HG03039 (cell line): ENCODE results near the gene OS9.
"Not testable (repeated sequence)": the region's sequence is repeated elsewhere in the genome, so short reads cannot be mapped to it uniquely, and the experiment has no call there.

ENCODE experiments used
- ATAC-seq: cut with Tn5 transposase; IDR thresholded peaks from one replicate; pipeline ENCODE4 v1.9.1; 2021; ENCODE audit warnings: mild to moderate bottlenecking, moderate library complexity; ENCODE audit not compliant: unreplicated experiment

The OS9 gene, protein sequence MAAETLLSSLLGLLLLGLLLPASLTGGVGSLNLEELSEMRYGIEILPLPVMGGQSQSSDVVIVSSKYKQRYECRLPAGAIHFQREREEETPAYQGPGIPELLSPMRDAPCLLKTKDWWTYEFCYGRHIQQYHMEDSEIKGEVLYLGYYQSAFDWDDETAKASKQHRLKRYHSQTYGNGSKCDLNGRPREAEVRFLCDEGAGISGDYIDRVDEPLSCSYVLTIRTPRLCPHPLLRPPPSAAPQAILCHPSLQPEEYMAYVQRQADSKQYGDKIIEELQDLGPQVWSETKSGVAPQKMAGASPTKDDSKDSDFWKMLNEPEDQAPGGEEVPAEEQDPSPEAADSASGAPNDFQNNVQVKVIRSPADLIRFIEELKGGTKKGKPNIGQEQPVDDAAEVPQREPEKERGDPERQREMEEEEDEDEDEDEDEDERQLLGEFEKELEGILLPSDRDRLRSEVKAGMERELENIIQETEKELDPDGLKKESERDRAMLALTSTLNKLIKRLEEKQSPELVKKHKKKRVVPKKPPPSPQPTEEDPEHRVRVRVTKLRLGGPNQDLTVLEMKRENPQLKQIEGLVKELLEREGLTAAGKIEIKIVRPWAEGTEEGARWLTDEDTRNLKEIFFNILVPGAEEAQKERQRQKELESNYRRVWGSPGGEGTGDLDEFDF

DNA sequence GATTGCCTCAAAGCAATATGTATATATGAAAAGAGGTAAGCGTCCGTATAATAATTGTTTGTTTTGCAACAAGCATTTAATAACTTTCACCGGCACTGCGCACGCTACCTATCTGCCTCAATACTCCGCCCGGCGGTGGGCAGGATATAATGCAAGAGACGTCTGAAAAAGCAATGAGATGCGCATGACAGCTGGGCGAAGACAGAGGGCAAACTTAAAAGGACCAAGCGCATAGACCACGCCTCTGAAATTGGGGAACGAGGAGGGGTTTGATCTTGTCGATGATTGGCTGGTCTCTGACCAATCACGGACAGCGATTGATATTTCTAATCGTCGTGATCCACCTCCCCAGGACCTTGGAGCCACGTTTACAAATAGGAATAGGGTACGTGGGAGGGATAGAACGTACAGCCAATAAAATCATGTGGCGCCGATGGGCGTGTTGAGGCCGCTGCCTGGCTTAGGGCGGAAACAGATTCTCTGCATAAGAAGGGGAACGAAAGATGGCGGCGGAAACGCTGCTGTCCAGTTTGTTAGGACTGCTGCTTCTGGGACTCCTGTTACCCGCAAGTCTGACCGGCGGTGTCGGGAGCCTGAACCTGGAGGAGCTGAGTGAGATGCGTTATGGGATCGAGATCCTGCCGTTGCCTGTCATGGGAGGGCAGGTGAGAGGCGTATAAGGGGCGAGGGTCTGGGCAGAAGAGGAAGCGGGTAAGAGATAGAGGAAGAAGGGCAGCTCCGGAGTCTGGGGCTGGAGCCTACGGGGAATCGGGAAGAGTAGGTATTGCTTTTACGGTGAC lies at the start of gene OS9:
TSS of gene OS9 (plus strand) at position 474 of the 800 bp plus-strand sequence. CDS start at position 504, 30 bp downstream.
- peak; percentile 97 for ATAC-seq

DNA sequence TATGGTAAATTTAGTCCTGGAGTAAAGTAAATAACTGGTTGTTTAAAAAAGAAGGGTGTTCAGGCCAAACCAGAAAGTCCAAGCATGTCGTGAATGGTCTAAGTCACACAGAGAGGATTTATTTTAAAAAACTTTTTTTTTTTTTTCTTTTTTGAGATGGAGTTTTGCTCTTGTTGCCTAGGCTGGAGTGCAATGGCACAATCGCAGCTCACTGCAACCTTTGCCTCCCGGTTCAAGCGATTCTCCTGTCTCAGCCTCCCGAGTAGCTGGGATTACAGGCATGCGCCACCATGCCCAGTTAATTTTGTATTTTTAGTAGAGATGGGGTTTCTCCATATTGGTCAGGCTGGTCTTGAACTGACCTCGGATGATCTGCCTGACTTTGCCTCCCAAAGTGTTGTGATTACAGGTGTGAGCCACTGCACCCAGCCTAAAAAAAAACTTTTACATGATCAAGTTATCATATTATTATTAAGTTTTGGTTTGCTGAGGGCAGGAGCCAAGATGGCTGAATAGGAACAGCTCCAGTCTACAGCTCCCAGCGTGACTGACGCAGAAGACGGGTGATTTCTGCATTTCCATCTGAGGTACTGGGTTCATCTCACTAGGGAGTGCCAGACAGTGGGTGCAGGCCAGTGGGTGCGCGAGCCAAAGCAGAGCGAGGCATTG lies 47.8 kb upstream of the OS9 start:
- not testable (repeated sequence) for ATAC-seq

DNA sequence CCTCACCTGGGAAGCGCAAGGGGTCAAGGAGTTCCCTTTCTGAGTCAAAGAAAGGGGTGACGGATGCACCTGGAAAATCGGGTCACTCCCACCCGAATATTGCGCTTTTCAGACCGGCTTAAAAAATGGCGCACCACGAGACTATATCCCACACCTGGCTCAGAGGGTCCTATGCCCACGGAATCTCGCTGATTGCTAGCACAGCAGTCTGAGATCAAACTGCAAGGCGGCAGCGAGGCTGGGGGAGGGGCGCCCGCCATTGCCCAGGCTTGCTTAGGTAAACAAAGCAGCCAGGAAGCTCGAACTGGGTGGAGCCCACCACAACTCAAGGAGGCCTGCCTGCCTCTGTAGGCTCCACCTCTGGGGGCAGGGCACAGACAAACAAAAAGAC lies 47.3 kb upstream of the OS9 start:
- not testable (repeated sequence) for ATAC-seq

DNA sequence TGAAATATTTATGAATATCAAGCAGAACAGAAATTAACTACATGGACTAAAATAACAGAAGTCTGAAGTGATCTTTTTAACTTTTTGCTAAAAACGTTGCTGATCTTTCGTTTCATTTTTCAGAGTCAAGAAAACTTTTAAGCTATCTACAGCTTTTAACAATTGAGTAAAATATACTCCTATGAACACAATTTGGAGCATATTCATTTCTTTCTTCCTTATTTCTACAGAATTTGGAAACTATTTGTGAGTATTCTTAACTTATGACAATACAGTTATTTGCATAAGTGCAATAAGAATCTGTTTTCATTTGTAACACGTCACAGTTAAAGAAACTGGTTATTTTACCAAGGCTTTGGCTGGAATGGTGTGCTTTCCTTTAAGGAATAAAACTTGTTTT lies 39.9 kb upstream of the OS9 start:
- ATAC-seq: no peak

DNA sequence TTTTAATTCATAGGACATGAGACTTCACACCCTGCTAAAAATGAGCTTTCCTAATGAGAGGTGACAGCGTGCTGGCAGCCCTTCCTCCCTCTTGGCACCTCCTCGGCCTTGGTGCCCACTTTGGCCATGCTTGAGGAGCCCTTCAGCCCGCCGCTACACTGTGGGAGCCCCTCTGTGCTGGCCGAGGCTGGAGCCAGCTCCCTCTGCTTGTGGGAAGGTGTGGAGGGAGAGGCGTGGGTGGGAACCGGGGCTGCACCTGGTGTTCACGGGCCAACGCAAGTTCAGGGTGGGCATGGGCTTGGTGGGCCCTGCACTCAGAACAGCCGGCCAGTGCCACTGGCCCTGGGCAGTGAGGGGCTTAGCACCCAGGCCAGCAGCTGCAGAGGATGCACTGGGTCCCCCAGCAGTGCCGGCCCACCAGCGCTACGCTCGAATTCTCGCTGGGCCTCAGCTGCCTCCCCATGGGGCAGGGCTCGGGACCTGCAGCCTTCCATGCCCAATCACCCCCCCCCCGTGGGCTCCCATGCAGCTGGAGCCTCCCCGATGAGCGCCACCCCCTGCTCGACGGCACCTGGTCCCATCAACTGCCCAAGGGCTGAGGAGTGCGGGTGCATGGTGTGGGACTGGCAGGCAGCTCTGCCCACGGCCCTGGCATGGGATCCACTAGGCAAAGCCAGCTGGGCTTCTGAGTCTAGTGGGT lies 38.2 kb upstream of the OS9 start:
- no peak for ATAC-seq

DNA sequence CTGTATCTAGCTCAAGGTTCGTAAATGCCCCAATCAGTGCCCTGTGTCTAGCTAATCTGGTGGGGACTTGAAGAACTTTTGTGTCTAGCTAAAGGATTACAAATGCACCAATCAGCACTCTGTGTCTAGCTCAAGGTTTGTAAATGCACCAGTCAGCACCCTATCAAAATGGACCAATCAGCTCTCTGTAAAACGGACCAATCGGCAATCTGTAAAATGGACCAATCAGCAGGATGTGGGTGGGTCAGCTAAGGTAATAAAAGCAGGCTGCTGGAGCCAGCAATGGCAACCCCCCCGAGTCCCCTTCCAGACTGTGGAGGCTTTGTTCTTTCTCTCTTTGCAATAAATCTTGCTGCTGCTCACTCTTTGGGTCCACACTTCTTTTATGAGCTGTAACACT lies 37.5 kb upstream of the OS9 start:
- ATAC-seq: not testable (repeated sequence)

DNA sequence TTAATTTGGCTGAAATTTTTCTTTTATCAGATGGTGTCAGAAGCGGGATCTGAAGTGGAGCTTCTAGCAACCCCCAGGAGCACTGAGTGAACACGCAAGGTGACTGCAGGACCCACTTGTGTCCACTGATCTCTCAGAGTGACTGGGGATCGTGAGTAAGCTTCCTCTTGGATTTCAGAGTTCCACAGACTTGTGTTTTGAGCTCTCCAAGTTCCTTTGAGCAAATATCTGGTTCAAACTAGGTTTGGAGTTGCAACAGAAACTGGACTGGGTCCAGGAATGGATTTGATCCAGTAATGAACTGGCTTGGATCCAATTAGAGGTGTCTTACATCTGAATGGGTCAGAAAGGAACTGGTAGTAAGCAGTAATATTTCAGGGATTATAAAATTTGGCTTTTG lies 36.2 kb upstream of the OS9 start:
- ATAC-seq: no peak

DNA sequence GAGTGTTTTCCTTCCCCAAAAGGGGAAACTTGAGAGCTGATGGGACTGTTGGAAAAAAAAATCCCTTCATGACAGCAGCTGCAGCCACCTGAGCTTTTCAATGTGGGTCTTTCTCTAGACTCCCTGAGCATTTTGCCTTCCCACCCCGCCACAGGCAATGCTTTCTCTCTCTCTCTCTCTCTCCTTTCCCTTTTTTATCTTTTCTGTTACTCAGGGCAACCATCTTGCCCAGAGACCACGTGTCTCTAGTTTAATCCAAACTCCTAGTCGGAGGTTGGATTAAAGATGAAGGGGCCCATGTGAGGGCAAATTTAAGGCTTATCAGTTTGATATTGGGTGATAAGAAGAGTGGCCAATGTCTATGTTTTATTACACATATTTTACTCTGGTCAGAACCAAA lies 35.0 kb upstream of the OS9 start:
- no peak for ATAC-seq

DNA sequence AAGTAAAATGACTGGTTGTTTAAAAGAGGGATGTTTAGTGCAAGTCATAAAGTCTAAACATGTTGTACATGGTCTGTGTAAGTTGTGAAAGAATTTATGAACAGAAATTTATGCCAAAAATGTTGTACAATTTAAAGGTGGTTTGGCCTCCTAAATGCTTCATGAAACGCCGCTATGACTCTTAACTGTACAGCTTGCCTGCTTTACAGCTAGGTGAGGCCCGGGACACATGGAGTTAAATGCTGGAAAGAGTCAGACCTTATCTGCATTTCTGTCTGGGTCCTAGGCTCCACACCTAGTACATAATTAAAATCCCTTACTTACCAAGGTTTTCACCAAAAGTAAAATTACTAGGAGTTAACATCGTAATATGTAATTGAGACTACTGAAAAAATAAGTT lies 32.6 kb upstream of the OS9 start:
- no peak for ATAC-seq

DNA sequence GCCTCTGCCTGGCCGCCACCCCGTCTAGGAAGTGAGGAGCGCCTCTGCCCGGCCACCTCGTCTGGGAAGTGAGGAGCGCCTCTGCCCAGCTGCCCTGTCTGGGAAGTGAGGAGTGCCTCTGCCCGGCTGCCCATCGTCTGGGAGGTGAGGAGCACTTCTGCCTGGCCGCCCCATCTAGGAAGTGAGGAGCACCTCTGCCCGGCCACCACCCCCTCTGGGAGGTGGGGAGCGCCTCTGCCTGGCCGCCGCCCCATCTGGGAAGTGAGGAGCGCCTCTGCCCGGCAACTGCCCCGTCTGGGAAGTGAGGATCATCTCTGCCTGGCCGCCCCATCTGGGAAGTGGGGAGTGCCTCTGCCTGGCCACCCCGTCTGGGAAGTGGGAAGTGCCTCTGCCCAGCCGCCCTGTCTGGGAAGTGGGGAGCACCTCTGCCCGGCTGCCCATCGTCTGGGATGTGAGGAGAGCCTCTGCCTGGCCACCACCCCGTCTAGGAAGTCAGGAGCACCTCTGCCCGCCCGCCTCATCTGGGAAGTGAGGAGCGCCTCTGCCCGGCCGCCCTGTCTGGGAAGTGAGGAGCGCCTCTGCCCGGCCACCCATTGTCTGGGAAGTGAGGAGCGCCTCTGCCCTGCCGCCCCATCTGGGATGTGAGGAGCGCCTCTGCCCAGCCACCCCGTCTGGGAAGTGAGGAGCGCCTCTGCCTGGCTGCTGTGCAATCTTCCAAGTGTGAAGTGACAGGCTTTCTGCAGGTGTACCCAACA lies 28.7 kb upstream of the OS9 start:
- ATAC-seq: not testable (repeated sequence)

DNA sequence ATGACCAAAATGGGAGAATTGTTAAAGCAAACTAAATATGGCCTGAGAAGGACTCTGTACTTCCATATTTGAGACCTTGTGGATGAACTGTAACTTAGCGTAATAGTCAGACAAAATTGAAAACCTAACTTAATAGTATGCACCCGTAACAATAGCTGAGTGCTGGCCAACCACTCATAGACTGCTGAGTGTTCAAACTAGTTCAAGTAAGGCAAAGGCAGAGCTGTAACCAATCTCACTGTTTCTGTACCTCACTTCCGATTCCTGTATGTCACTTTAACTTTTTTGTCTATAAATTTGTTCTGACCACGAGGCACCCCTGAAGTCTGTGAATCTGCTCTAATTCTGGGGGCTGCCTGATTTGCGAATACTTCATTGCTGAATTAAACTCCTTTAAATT lies 27.0 kb upstream of the OS9 start:
- no peak for ATAC-seq

DNA sequence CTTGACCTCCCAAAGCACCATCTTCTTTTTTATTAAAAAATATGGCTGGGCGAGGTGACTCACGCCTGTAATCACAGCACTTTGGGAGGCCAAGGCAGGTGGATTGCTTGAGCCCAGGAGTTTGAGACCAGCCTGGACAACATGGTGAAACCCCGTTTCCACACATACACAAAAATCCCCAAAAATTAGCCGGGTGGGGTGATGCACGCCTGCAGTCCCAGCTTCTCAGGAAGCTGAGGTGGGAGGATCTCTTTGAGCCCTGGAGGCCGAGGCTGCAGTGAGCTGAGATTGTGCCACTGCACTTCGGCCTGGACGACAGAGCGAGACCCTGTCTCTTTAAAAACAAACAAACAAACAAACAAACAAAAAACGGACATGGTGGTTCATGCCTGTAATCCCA lies 24.2 kb upstream of the OS9 start:
- ATAC-seq: not testable (repeated sequence)

DNA sequence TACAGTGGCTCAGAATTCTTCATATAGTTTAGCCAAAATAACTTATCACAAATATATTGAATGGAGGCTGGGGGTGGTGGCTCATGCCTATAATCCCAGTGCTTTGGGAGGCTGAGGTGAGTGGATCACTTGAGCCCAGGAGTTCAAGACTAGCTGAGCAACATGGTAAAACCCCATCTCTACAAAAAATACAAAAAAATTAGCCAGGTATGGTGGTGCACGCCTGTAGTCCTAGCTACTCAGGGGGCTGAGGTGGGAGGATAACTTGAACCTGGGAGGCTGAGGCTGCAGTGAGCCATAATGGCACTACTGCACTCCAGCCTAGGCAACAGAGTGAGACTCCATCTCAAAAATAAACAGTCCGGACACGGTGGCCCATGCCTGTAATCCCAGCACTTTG lies 22.1 kb upstream of the OS9 start:
- ATAC-seq: not testable (repeated sequence)

DNA sequence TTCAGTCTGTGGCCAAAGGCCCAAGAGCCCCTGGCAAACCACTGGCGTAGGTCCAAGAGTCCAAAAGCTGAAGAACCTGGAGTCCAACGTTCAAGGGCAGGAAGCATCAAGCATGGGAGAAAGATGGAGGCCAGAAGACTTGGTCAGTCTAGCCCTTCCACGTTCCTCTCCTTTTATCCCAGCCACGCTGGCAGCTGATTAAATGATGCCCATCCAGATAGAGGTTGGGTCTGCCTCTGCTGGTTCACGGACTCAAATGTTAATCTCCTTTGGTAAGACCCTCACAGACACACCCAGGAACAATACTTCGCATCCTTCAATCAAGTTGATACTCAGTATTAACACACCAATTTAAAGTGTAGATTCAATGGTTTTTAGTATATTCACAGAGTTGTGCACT lies 21.1 kb upstream of the OS9 start:
- ATAC-seq: no peak

DNA sequence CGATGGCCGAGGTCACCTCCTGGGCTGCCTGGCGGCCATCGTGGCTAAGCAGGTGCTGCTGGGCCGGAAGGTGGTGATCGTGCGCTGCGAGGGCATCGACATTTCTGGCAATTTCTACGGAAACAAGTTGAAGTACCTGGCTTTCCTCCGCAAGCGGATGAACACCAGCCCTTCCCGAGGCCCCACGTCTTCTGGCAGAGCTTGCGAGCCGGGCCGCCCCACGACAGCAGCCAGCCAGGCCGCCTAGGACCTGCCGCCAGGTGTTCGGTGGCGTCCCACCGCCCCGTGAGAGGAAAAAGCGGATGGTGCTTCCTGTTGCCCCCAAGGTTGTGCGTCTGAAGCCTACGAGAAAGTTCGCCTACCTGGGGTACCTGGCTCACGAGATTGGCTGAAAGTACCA lies 19.2 kb upstream of the OS9 start:
- no peak for ATAC-seq

DNA sequence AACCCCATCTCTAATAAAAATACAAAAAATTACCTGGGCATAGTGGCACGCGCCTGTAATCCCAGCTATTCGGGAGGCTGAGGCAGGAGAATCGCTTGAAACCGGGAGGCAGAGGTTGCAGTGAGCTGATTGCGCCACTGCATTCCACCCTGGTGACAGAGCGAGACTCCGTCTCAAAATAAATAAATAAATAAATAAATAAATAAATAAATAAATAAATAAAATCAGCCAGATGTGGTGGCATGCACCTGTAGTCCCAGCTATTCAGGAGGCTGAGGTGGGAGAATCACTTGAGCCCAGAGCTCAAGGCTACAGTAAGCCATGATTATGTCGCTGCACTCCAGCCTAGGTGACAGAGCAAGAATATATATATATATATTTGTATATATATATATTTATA lies 16.0 kb upstream of the OS9 start:
- not testable (repeated sequence) for ATAC-seq

DNA sequence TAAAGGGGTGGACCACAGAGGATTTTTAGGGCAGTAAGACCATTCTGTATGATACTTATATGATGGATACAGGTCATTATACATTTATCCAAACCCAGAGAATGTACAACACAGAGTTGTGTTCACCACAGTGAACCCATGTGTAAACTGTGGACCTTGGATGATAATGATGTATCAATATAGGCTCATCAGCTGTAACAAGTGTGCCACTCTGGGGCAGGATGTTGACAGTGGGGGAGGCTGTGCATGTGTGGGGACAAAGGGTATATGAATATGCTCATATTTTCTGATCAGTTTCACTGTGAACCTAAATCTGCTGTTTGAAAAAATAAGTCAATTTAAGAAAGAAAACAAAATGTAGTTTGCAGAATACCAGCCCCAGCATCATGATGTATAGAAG lies 14.2 kb upstream of the OS9 start:
- no peak for ATAC-seq

DNA sequence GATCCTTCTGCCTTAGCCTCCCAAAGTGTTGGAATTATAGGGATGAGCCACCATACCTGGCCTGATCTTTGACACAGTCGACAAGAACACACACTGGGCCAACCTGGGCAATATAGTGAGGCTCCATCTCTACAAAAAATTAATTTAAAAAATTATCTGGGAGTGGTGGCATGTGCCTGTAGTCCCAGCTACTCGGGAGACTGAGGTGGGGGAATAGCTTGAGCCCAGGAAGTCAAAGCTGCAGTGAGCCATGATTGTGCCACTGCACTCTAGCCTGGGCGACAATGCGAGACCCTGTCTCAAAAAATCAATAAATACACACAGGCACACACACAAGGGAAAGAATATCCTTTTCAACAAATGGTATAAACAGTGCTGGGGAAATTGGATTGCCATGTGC lies 6.1 kb upstream of the OS9 start:
- ATAC-seq: no peak

DNA sequence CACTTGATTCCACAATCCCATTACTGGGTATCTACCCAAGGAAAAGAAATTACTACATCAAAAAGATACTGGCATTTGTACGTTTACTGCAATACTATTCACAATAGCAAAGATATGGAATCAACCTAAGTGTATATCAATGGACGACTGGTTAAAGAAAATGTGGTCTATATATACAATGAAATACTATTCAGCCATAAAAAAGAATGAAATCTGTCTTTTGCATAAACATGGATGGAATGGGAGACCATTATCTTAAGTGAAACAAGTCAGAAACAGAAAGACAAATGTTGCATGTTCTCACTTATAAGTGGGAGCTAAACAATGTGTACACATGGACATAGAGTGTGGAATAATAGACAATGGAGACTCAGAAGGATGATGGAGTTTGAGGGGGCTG lies 5.0 kb upstream of the OS9 start:
- no peak for ATAC-seq

DNA sequence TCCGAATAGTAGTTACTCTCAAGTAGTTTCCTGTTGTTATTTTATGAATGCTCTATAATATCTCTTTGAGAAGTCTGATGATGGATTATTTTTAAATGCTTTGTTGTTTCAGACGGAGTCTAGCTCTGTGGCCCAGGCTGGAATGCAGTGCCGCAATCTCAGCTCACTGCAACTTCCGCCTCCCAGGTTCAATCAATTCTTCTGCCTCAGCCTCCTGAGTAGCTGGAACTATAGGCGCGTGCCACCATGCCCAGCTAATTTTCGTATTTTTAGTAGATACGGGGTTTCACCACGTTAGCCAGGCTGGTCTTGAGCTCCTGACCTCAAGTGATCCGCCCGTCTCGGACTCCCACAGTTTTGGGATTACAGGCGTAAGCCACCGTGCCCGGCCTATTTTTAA lies 1.4 kb upstream of the OS9 start:
- no peak for ATAC-seq
